Mesenchymal stem cell (in vitro differentiated cells and primary cell): ENCODE results near the gene GHDC.

Experiments used
- DNase-seq: peaks from one replicate; pipeline ENCODE4 v3.0.0-alpha.2; 2013
- H2AFZ ChIP-seq: one replicate; pipeline ENCODE4 v1.6.1; 2013; ENCODE audit warnings: low read depth, mild to moderate bottlenecking, control low read depth, inconsistent platforms, low read length, moderate library complexity
- H2AK5ac ChIP-seq: 2 replicates; pipeline ENCODE4 v1.6.1; 2013; ENCODE audit warnings: low read length, moderate library complexity, mild to moderate bottlenecking, inconsistent platforms; ENCODE audit not compliant: severe bottlenecking
- H2BK120ac ChIP-seq: one replicate; pipeline ENCODE4 v1.6.1; 2013; ENCODE audit warnings: low read depth, mild to moderate bottlenecking, inconsistent platforms, low read length, moderate library complexity
- H2BK12ac ChIP-seq, 2 experiments: one replicate each; pipeline ENCODE4 v1.6.1; 2013; ENCODE audit warnings: inconsistent platforms in 2 of 2, low read length in 2 of 2, mild to moderate bottlenecking in 2 of 2, moderate library complexity in 2 of 2, control low read depth in 1 of 2
- H2BK15ac ChIP-seq: one replicate; pipeline ENCODE4 v1.6.1; 2013; ENCODE audit warnings: mild to moderate bottlenecking, low read depth, inconsistent platforms; ENCODE audit not compliant: poor library complexity, severe bottlenecking
- H2BK5ac ChIP-seq: 2 replicates; pipeline ENCODE4 v1.6.1; 2013; ENCODE audit warnings: low read depth, mild to moderate bottlenecking, low read length, control low read depth, inconsistent platforms; ENCODE audit not compliant: poor library complexity, severe bottlenecking
- H3K14ac ChIP-seq, 2 experiments: one replicate each; pipeline ENCODE4 v1.6.1; 2013; ENCODE audit warnings: inconsistent platforms in 2 of 2, low read length in 2 of 2, control low read depth in 1 of 2, mild to moderate bottlenecking in 1 of 2, moderate library complexity in 1 of 2
- H3K18ac ChIP-seq, 2 experiments: one replicate each; pipeline ENCODE4 v1.6.1; 2013; ENCODE audit warnings: inconsistent platforms in 2 of 2, low read length in 2 of 2, control low read depth in 1 of 2, low read depth in 1 of 2, mild to moderate bottlenecking in 1 of 2
- H3K23ac ChIP-seq, 2 experiments: one replicate each; pipeline ENCODE4 v1.6.1; 2013; ENCODE audit warnings: inconsistent platforms in 2 of 2, low read length in 2 of 2, mild to moderate bottlenecking in 2 of 2, moderate library complexity in 2 of 2, control low read depth in 1 of 2
- H3K27ac ChIP-seq: 2 replicates; pipeline ENCODE4 v1.5.1; 2013; ENCODE audit warnings: mild to moderate bottlenecking, moderate library complexity, low read length, control low read depth, inconsistent platforms; ENCODE audit not compliant: poor library complexity, severe bottlenecking
- H3K27me3 ChIP-seq, 2 experiments: 2 replicates each; pipeline versions ENCODE4 v1.6.1 to v1.7.0; 2013; ENCODE audit warnings: low read length in 2 of 2, mild to moderate bottlenecking in 2 of 2, moderate library complexity in 2 of 2, control low read depth in 1 of 2, inconsistent platforms in 1 of 2; ENCODE audit not compliant: control insufficient read depth in 1 of 2, insufficient read depth in 1 of 2
- H3K36me3 ChIP-seq, 2 experiments: 2 replicates each; pipeline versions ENCODE4 v1.6.1 to v1.7.0; 2013; ENCODE audit warnings: low read length in 2 of 2, control low read depth in 1 of 2, inconsistent platforms in 1 of 2, low read depth in 1 of 2, mild to moderate bottlenecking in 1 of 2; ENCODE audit not compliant: insufficient read depth in 2 of 2, control insufficient read depth in 1 of 2
- H3K4ac ChIP-seq, 2 experiments: one replicate each; pipeline ENCODE4 v1.6.1; 2013; ENCODE audit warnings: inconsistent platforms in 2 of 2, low read length in 2 of 2, mild to moderate bottlenecking in 2 of 2, moderate library complexity in 2 of 2, control low read depth in 1 of 2, low read depth in 1 of 2
- H3K4me1 ChIP-seq: 2 replicates; pipeline ENCODE4 v1.6.1; 2013; ENCODE audit warnings: low read depth, low read length, control low read depth; ENCODE audit not compliant: control insufficient read depth, insufficient read depth
- H3K4me2 ChIP-seq: 2 replicates; pipeline ENCODE4 v1.6.1; 2013; ENCODE audit warnings: low read length, mild to moderate bottlenecking, inconsistent platforms; ENCODE audit not compliant: poor library complexity, severe bottlenecking
- H3K4me3 ChIP-seq, 2 experiments: 2 replicates each; pipeline versions ENCODE4 v1.5.1 to v1.7.0; 2013; ENCODE audit warnings: low read length in 2 of 2, mild to moderate bottlenecking in 2 of 2, control low read depth in 1 of 2, low read depth in 1 of 2; ENCODE audit not compliant: insufficient read depth in 1 of 2
- H3K79me1 ChIP-seq: replicated peaks from 2 replicates; pipeline ENCODE4 v1.6.1; 2013; ENCODE audit warnings: mild to moderate bottlenecking, control low read depth, low read length, inconsistent platforms; ENCODE audit not compliant: poor library complexity, severe bottlenecking
- H3K9ac ChIP-seq: 2 replicates; pipeline ENCODE4 v1.7.0; 2013; ENCODE audit warnings: mild to moderate bottlenecking, low read length, moderate library complexity
- H3K9me3 ChIP-seq: 2 replicates; pipeline ENCODE4 v1.7.0; 2013; ENCODE audit warnings: mild to moderate bottlenecking, low read length; ENCODE audit not compliant: control insufficient read depth
- H4K8ac ChIP-seq: one replicate; pipeline ENCODE4 v1.6.1; 2013; ENCODE audit warnings: inconsistent platforms, mild to moderate bottlenecking, low read length, moderate library complexity
- H4K91ac ChIP-seq: one replicate; pipeline ENCODE4 v1.6.1; 2013; ENCODE audit warnings: mild to moderate bottlenecking, low read length, inconsistent platforms
- WGBS: methylation state at CpG from one replicate; pipeline ENCODE4 v1.1.7; 2013; ENCODE audit warnings: mixed read lengths; 5-methylcytosine and 5-hydroxymethylcytosine counted together

GHDC gene

DNA sequence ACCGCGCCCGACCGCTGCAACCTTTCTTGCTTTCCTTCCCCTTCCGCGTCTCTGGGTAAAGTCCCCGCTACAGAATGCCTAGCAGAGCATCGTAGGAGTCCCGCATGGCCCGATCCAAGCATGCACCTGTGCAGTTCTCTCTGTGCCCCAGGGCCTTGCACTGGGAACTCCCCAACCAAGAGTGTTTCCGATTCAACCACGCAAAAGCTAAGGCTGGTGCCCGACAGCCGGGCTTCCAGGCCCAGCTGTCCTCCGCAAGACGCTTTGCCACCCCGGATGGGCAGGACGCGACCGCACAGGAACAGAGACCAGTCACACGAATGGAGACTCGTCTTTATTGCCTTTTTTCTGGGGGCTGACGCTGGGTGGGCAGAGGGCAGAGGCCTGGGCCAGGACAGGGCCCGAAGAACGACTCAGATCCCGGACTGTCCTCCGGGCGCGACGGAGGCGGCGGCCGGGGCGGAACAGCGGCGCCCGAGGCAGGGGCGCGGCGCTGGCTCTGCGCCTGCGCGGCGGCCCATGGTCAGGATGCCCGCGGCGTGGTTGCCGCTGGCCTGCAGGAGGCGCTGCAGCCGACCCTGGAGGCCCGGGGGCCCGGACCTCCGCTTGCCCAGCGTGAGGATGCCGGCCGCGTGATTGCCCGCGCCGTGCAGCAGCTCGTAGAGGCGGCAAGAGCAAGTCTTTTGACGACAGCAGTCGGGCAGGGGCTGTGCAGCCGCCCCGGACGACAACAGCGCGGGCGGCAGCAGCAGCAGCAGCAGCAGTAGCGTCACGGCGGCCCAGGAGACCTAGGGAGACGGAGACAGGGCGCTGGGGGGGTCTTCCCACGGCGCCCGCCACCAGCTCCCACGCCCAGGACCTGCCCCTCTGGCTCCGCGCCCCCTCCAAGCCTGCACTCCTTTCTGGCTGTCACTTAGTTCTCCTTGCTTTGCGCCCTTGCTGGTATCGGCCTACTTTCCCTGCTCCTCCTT is 10.3 kb downstream of the GHDC start:
- peak overlapping the region in 1 of 2 experiments; percentile 12 for H3K14ac ChIP-seq
- no peak overlapping the region for H3K27ac ChIP-seq
- peak overlapping the region in 1 of 2 experiments; percentile 4 for H2BK12ac ChIP-seq
- H3K27me3 ChIP-seq = peaks cover 42 to 44% of the 10 kb centered on the region in 2 experiments
- H3K9ac ChIP-seq = peak overlapping the region; percentile 74
- DNase-seq = peak; percentile 60
- H2BK5ac ChIP-seq = no peak overlapping the region
- H3K4me3 ChIP-seq = peak overlapping the region; percentile 51 to 76
- no peak overlapping the region for H3K23ac ChIP-seq
- H3K79me1 ChIP-seq = no peaks in the 10 kb centered on the region
- no peak overlapping the region for H4K91ac ChIP-seq
- H2AK5ac ChIP-seq = no peak overlapping the region
- H3K4me2 ChIP-seq = peak overlapping the region; percentile 91
- peaks cover 25% of the 10 kb centered on the region for H3K4me1 ChIP-seq
- peak overlapping the region; percentile 45 to 84 for H3K4ac ChIP-seq
- H3K18ac ChIP-seq = peak overlapping the region; percentile 50 to 80
- no peaks in the 10 kb centered on the region for H3K9me3 ChIP-seq
- H4K8ac ChIP-seq = peak overlapping the region; percentile 97
- WGBS = 15% methylated on average over 68 of the region's 83 CpGs
- H2BK15ac ChIP-seq = peak overlapping the region; percentile 58
- H2AFZ ChIP-seq = peak overlapping the region; percentile 72
- H2BK120ac ChIP-seq = no peak overlapping the region
- no peaks in the 10 kb centered on the region for H3K36me3 ChIP-seq

DNA sequence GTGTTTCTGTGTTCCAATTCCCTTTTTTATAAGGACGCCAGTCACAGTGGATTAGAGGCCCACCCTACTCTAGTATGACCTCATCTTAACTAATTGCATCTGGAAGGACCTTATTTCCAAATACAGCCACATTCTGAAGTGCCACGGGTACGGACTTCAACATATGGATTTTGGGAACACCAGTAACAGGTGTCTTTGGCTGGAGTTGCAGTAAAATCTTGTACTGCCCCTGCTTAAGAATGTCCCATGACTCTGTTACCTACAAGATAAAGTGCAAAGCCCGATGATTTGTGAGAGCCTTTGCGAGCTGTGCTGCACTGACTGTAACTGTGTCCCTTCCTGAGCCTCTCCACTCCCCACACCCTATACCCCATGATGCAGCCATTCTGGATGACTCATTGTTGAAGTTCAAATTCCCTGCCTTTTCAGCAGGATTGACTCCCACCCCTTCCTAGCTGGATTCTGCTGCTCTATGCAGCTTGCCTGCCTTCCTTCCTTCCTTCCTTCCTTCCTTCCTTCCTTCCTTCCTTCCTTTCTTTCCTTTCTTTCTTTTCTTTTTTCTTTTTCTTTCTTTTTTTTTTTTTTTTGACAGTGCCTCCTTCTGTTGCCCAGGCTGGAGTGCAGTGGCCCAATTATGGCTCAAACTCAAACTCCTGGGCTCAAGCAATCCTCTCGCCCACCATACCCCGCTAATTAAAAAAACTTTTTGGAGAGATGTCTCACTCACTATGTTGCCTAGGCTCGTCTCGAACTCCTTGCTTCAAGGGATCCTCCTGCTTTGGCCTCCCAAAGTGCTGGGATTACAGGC is 11.2 kb downstream of the GHDC start:
- Histone ChIP-seq H2BK120ac (no peak overlapping the region), H3K4me2 (peak overlapping the region; percentile 91)

DNA sequence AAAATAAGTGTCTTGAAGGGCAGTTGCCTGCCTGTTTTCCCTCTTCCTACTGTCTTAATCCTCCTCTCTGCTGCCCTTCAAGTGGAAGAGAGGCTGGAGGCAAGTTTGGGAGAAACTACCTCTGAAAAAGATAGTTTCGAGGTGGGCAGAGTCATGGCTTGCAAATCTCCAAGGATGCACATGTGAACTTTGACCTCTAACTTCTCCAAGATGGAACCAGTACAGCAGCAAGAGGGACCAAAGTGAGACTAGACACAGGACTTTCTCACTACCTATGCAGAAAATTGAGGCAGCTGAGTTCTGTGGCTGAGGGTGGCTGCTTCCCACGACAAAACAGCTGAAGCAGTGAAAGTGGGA is 12.5 kb downstream of the GHDC start:
- Histone ChIP-seq H2BK5ac (no peak overlapping the region), H3K79me1 (no peaks in the 10 kb centered on the region), H3K18ac (no peak overlapping the region), H3K4me1 (peaks cover 25% of the 10 kb centered on the region), H3K23ac (no peak overlapping the region), H3K27me3 (peaks cover 54 to 56% of the 10 kb centered on the region in 2 experiments), H4K91ac (no peak overlapping the region), H3K36me3 (no peaks in the 10 kb centered on the region), H4K8ac (no peak overlapping the region), H2AK5ac (no peak overlapping the region), H3K14ac (no peak overlapping the region), H2BK15ac (no peak overlapping the region), H3K9ac (no peak overlapping the region), H3K4ac (no peak overlapping the region), H3K9me3 (no peaks in the 10 kb centered on the region), H2BK120ac (no peak overlapping the region), H2BK12ac (no peak overlapping the region), H3K4me3 (no peak overlapping the region), H3K27ac (no peak overlapping the region), H3K4me2 (no peak overlapping the region), H2AFZ (no peak overlapping the region)
- DNase-seq = no peak
- WGBS = 93% methylated on average over 2 of the region's 2 CpGs

More for the DNA sequence above, 11.2 kb downstream of the GHDC start:
- Histone ChIP-seq H3K36me3 (no peaks in the 10 kb centered on the region), H2AFZ (no peak overlapping the region), H2AK5ac (no peak overlapping the region), H4K91ac (no peak overlapping the region), H2BK5ac (no peak overlapping the region), H3K27me3 (peaks cover 49 to 53% of the 10 kb centered on the region in 2 experiments), H4K8ac (peak overlapping the region; percentile 66), H3K4ac (peak overlapping the region in 1 of 2 experiments; percentile 45), H2BK15ac (no peak overlapping the region), H3K9ac (peak overlapping the region; percentile 74), H3K79me1 (no peaks in the 10 kb centered on the region), H3K14ac (no peak overlapping the region), H3K4me1 (peaks cover 25% of the 10 kb centered on the region), H3K18ac (no peak overlapping the region), H3K23ac (no peak overlapping the region), H3K27ac (no peak overlapping the region), H3K9me3 (no peaks in the 10 kb centered on the region), H2BK12ac (no peak overlapping the region), H3K4me3 (peak overlapping the region in 1 of 2 experiments; percentile 76)
- DNase-seq = peak; percentile 52
- 75% methylated on average over 9 of the region's 9 CpGs for WGBS
